Panc1 (cell line): ENCODE data around the gene CENPH.

Experiments
- CTCF ChIP-seq: fragments of 450-650 bp; IDR thresholded peaks from 2 replicates; pipeline ENCODE4 v1.5.1; 2017; ENCODE audit warnings: mild to moderate bottlenecking
- POLR2AphosphoS5 ChIP-seq: IDR thresholded peaks from 2 replicates; pipeline ENCODE4 v1.6.1; 2012; ENCODE audit warnings: mild to moderate bottlenecking, low read depth, low read length, moderate library complexity
- REST ChIP-seq, 2 experiments: IDR thresholded peaks; 2 replicates each; pipeline ENCODE4 v1.6.1; 2011 to 2012; ENCODE audit warnings: low read depth in 2 of 2, control low read depth in 1 of 2, low read length in 1 of 2, mild to moderate bottlenecking in 1 of 2, moderate library complexity in 1 of 2; ENCODE audit not compliant: insufficient read depth in 1 of 2
- SIN3A ChIP-seq: IDR thresholded peaks from 2 replicates; pipeline ENCODE4 v1.6.1; 2012; ENCODE audit warnings: low read depth, mild to moderate bottlenecking, low read length, moderate library complexity, borderline replicate concordance; ENCODE audit not compliant: insufficient read depth
- TCF7L2 ChIP-seq: IDR thresholded peaks from 2 replicates; pipeline ENCODE4 v1.6.1; 2011; ENCODE audit warnings: mild to moderate bottlenecking, low read depth, low read length, inconsistent platforms

GRCh38 chr5:69166686-69167492 lies 22.5 kb upstream of the CENPH start, which contains the start of gene CCNB1:
- TF ChIP-seq CTCF (no peak), TCF7L2 (no peak), POLR2AphosphoS5 (peak; percentile 93), REST (IDR thresholded peaks at IDR 0.05; ENCODE audit: insufficient read depth in 1 of 2, low read depth in 2 of 2, low read length in 1 of 2) (no peak), SIN3A (peak; percentile 99)
